HG02943 (cell line): ENCODE data around the gene JAKMIP2.

ENCODE experiments used
- ATAC-seq: cut with Tn5 transposase; IDR thresholded peaks from one replicate; pipeline ENCODE4 v1.9.1; 2021; ENCODE audit warnings: mild to moderate bottlenecking, low read depth, moderate library complexity; ENCODE audit not compliant: unreplicated experiment

Gene JAKMIP2

DNA sequence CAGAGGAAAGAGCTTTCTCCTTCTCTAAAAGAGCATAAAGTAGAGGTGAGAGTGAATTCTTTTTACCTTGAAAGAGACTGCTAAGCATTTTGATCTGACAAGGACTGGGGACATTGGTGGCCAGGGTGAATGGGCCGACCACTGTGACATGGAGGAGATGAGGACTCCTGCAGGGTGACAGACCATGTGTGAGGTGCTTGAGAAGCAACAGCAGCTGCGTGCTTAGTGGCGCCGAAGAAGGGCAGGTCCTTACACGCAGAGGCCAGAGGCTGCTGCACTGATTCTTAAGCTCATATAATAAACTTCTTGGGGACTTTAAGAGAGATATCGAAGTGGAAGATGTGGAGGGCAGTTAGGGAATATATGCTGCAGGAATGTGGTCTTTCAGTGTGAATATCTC is 8.7 kb upstream of the JAKMIP2 start:
- no peak for ATAC-seq

DNA sequence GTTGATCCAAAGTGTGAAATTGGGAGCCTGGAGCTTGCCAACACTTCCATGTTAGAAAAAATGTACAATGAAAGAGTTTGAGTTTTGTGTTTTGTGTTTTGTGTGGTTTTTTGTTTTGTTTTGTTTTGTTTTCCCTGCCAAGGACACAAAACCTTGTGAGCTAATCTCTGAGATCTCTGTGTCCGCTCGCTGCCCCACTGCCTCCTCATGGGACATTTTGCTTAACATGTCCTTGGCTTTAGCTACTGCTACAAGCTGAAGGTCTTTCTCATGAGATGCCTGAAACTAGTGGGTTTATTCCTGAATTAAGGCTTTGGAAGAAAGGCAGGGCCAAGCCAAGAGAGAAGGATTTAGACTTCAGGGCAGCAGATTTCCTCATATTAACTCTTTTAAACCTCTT is 7.3 kb upstream of the JAKMIP2 start:
- ATAC-seq: no peak

DNA sequence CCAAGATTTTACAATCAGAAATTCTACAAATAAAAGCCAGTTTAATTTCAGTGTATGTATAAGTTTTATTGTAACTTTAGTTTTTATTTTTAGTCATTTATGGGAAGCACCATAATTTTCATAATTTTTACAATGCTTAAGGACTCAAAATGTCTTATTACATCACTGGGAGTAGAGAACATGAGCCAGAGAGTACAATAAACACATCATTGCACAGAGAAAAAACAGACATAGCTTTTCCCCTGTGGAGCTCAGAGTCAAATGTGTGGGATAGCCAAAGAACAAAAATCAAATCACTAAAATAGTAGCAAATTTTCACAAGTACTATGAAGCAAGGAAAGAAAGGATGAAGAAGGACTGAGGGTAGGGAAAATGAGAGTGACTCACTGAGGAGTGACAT is 5.5 kb upstream of the JAKMIP2 start:
- ATAC-seq: no peak

DNA sequence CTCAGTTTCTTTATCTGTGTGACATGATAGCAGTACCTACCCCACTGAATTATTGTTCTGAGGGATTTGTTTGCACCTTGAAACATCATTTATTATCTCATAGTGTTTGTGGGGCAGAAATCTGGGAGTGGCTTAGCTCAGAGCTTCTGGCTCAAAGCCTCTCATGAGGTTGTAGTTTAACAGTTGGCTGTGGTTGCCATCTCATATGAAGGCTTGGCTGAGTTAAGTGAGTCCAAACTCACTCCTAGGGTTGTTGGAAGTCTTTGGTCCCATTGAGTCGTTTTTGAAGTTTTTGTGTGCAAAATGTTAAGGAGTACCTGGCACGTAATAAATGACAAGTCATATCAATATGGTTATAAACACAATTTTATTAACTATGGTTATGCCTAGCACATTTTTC is 3.6 kb upstream of the JAKMIP2 start:
- no peak for ATAC-seq

DNA sequence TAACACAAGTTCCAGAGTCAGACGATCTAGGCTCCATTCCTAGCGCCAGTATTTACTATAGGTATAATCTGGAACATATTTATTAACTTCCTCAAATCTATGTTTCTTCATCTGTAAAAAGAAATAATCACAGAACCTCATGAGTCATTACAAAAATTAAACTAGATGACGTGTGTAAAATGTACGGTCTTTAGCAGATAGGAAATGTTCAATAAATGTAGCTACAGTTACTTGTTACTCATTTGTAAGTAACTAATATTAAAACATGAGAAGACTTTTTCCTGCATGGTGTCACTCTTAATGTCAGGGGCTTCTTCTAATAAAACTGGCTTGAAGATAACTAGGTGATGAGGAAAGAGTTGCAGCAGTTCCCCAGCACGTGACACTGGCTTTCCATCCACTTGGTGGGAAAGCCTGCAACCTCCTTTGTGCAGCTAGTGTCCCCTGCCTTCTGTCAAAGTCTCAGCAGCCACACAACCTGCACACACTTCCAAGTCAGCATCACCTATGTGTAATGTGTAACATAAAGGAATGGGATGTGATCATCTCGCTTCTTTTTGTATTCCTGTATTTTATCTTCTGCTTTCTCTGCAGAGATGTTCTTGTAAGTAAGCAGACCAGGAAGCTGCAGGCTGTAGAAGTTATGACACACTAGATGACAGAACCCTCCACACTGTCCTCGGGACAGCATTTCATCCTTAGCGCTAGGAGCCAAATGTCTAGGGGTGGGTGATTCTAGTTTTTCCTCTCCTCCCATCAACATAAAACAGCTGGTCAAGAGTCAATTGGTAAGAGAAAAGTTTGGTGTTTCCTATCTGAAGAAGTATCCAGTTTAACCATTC is 1.8 kb upstream of the JAKMIP2 start:
- no peak for ATAC-seq

DNA sequence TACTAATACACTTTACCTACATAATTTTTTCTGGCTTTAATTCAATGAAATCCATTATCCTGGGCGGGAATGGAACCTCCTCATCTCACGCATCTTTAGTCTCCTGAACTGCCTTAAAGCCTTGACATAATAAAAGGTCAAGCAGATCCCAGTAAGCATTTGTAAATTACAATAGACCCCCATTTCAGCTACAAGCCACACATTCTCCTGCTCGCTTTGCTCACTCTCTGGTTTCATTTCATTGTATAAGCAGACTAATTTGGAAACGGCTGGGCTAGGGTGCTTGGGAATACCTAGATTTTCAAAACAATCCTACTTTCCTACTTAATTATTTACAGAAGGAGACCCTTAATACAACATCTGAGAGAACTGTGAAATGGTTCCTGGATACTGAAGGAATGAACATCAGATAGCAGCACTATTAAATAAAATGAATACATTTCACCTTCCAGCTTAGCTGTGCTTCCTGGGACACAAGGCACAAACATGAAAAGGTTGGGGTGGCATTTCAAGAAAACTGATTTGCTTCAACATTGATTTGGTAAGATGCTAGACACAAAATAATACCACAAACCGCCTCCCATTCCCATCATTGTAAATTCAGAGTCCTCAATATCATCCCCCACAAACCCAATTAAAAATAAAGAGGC is 1.5 kb downstream of the JAKMIP2 start:
- no peak for ATAC-seq

DNA sequence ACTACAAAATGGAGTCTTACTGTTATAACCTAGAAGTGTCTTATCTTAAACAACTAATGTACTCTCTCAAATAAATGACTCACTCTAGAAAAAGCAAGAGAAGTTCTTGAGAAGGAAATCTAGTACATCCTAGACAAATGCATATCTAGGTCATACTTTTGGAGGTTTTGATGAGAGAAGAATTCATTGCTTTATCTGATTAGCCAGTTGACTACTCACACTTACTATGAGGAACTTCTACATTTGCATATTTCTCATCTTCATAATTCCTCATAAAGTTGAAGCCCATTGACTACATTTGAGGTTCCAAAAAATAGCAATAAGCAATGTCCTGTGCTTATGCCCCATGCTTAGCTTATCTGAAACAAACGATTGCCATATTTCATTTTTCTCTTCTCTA is 2.8 kb downstream of the JAKMIP2 start:
- ATAC-seq: no peak

DNA sequence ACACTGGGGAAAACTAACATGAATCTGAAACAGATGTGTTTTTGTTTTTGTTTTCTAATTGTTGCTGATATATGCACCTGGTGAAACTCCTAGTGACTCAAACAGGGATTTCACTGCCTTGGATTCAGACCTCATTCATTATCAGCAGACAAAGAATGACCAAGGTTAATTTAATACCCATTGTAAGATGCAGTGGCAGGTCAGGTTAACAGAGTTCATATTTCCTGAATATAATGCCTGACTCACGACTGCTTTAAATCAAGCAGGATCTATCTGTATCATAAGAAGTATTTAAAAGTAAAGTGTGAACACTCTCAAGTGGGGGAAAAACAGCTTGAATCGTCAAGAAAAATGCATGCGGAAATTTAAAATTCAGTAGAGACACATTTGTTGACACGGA is 5.5 kb downstream of the JAKMIP2 start:
- no peak for ATAC-seq

DNA sequence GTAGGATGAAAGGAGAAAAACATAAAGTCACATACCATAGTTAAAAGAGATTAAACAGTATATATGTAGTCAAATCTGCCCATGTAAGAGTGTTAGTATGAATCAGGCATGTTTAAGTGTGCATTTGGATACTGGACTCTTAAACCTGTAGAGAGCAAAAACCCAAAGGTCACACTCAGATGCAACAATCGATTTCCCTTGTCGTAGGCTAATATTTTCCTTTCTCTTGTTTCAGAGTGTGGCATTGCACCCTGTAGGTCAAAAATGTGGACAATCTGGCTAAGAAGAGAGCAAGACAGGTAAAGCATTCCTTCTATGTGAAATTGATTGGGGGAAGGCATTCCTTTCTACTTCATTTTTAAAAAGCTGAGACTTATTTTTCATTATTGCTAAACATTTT is 8.9 kb downstream of the JAKMIP2 start:
- no peak for ATAC-seq

DNA sequence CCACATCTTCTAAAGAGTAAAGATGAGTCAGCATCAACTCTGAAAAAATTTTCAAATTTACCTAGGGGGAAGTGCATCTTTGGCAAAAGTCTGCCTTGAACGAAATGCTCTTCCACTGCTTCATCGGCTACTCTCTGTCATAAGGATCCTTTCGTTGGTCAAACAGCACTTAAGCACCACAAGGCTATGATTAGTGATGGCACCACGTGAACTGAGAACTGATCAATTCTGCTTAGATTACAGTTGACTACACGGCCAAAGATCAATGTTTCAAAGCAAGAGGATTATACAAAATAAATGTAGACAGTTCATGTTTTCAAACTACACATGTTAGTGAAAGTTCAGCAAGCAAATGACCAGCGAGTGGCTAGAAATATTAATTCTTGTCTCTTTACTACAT is 9.4 kb downstream of the JAKMIP2 start:
- ATAC-seq: no peak

DNA sequence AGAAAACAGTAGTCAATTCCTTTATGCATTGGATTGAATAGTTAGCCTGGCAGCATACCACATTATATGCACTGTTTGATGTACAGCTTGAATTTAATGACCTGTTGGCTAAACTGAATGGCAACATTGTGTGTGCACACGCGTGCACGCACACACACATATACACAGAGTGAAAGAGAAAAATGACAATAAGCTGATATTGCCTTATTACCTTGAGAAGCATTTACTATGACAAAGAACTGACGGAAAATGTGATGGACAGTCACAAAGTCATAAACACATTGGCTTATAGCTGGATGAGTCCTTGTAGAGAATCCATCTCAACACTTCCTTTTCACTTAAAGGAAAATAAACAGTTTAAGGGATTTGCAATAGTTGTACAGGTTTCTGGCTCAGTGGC is 15.5 kb downstream of the JAKMIP2 start:
- ATAC-seq: no peak

DNA sequence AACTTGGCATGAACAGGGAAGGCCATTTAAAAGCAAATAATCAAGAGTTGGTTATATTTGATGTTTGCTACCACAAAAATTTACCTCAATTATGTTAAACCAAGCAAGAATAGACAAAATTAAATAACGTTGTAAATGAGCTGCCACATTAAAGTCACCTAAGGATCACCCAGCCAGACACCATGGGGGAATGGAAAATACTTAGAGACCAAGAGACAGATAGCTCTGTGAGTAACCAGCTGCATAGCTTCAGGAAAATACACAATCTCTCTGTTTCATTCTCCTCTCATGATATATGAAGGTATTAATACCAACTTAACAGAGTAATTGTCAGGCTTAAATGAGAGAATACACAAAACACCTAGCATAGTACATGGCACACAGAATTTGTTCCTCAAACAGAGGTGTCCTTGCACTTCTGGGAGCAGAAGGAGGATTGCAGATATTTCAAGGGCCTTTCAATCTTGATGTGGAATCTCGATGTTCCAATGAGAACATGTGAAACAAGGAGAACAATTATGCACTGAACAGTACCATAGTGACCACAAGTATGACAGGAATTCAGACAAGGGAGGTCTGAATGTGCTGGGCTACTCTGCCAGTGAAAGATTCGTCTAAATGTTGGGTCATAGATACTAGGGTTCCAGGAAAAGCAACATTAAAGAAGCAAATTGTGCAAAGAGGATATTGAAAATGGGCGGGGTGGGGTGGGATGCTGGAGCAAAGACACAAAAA is 18.6 kb downstream of the JAKMIP2 start:
- ATAC-seq: no peak

DNA sequence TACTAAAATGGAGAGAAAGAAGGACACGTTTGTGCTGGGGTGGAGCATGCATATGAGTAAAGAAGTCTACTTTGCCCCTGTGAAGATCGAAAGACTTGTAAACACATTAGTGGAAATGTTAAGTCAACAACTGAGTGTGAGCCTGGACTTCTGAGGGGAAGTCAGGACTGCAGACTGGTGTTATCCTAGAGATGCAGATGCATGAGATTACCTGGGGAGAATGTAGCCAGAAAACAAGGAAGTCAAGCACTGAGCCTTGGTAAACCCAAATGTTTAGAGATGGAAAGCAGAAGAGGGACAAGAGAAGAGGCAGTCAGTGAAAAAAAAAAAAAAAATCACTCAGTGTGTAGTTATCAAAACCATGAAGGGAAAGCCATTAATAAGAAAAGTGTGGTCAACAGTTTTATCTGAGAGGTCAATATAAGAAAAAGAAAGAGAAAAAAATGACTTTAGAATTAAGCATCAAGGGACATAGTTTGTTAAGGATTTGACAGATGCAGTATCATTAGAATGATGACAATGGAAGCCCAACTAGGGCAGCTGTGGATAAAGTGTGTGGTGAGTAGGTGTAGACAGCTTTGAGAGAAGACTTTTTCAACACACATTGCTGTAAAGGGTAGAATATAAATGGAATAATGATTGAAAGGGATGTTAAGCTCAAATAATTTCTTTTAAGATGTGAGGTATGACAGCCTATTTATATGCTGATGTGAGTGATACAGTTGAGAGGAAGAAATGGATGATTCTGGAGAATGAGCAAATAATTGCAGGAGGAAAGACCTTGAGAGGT is 22.2 kb downstream of the JAKMIP2 start:
- ATAC-seq: no peak

DNA sequence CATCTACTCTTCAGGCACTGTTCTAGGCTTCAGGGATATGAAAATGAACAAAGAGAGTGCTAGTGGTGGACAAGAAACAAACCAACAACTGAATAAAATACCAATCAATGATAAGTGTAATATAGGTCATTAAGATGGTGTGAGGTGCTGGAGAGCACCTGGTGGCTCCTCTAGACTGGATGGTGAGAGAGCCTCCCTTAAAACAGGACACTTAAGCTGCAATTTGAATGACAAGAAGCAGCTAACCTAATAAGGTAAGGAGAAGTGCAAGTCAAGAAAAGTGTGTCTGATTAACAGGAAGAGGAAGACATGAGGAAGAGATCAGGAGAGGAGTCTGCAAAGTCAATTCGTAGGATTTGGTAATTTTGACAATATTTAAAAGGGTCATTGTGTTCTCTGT is 23.1 kb downstream of the JAKMIP2 start:
- no peak for ATAC-seq

DNA sequence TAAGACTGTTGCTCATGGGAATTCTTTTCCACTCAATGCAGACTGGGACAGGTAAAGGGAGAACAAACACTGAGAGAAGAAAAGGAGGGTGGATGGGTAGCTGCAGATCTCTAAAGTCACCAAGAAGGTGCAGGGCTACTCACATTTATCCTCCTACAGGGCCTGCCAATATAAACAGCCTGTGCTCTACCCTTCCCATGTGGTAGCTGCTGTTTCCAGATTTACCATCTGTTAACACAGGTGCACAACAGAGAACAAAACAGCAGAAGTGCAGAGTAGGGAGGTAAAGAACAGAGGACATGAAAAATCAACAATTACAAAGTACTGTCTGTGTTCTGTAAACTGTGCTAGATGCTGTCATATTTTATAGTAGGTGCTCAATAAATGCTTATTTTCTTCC is 26.0 kb downstream of the JAKMIP2 start:
- ATAC-seq: no peak

DNA sequence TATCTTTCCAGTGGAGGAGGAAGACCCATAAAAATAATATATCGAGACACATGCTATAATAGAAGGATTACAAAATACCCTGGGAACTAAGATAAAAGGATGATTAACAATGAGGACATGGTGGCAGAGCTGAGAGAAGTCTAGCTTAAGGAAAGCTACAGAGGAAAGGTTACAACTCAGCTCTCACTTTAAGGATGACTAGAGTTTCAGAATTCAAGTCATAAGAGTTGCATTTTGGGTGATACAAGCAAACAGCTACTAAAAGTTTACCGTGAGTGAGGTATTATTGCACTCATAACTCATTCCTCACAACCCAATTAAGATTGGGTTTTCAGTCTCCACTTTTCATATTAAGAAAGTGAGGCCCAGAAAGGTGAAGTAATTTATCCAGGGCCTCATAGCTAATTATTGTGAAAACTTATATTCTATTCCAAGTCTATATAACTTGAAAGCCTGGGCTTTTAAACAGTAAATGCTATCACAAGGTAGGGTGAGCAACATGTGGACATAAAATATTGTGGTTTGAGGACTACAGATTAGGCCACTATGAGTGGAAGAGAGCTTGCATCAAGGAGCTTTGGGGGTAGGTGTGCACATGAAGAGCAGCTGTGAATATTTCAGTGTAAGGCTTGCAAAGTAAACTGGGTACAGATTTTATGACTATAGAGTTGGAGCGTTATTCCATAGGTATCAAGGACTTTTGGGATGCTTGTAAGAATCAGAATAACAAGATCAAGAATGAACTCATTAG is 28.0 kb downstream of the JAKMIP2 start:
- ATAC-seq: no peak

DNA sequence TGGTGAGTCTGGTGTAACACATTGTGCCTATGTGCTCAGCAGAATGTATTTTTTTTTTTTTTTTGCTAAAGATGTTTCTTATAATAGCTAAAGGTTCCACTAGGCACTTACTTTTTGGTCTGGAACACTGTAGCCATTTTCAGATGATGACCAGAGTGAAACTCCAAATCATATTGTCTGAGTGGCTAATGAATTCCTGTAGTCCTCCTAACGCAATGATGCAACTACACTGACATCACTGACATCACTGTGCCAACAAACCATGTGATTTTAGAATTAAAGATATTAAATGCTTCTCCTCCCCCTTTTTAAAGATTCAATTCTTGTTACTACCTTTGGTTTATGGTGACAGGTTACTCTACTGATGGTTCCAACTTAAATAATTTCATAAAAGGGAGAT is 28.8 kb downstream of the JAKMIP2 start:
- ATAC-seq: no peak

DNA sequence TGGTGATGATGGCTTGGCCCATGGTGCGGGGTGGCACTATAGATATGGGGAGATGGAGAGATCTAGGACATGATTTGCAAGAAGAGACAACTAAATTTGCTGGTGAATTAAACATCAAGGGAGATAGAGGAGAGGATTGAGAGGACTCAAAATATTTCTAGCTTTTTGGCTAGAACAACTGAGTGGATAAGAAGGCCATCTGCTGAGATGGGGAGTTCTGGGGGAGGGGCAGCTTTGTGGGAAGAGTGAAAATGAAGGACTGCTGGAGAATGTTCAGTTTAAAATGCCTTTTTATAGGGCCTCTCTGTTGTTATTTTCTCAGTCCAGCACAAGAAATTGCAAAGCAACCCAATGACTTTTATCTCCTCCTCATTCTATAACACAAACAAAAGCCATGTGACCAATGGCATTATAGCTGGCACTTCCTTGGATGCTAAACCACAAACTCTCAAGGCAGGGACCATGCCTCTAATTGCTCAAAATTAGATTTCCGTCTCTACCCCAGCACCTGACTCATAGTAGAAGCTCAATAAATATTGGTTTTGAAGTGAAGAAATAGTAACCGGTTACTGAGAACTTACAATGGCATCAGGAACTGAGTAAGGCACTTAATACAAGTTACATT is 29.8 kb downstream of the JAKMIP2 start:
- ATAC-seq: no peak

DNA sequence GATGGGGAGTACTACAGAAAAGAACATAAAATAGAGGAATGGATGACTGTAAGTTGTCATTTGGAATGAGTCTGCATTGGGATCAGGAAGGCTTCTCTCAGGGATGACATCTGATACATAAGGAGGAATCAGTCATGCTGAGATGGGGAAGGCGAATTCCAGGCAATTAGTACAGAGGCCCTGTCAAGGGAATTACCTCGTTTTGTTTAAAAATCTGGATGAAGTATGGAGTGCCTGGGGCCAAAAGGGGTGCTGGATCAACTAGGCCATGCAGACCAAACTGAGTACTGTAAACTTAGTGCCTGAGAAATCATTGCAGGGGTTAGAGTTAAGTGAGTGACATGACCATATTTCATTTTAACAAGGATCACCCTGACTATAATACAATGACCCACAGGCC is 30.5 kb downstream of the JAKMIP2 start:
- no peak for ATAC-seq
